Prostate gland (tissue), 2 donors: ENCODE results near the gene PTMA.

Source experiments
- POLR2A ChIP-seq: fragments of 450-650 bp; IDR thresholded peaks from one replicate; pipeline ENCODE4 v1.6.1; 2016; ENCODE audit warnings: antibody characterized with exemption, mild to moderate bottlenecking
- POLR2AphosphoS5 ChIP-seq: sonication (generic); formaldehyde crosslinking; IDR thresholded peaks from one replicate; pipeline ENCODE4 v1.6.1; 2017; ENCODE audit warnings: antibody characterized with exemption
- TF ChIP-seq, protein P1 (sequence below), 4 experiments: fragments of 200-600 bp in 2 of 4; fragments of 450-650 bp in 2 of 4; sonication (generic) in 2 of 4; IDR thresholded peaks; 1 replicate in 3 of 4; 2 replicates in 1 of 4; pipeline ENCODE4 v1.5.1; 2016 to 2019; ENCODE audit warnings: antibody characterized with exemption in 4 of 4, mild to moderate bottlenecking in 2 of 4, moderate library complexity in 2 of 4

DNA sequence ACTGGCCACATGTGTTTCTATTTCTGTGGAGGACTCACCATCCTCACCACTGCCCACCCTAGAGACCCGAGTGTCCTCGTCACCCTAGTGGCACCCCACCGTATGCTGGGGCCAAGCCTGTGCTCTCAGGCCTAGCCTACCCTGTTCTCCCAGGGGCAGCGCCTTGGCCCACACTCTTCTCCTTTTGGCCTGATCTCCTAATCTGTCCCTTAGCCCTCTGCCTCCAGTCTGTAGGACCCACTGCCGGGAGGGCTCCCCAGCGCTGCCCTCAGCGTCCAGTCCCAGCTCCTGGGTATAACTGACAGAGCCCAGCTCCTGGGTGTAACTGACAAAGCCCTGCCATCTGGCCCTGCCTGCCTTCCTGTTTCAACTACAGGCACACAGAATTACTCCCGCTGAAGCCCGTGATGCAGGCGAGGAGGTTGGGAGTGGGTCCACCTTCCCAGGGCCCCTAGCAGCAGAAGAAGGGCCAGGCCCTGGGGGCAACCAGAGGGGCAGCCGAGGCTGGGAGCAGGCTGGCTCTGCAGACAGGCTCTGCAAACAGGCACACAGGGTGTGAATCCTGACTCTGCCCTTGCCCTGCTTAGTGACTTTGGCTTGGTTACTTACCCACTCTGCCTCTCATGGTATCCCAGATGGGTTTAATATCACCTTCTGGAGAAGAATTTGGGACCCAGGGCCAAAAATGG is 25.6 kb upstream of the PTMA start:
- TF ChIP-seq, protein P1, sequence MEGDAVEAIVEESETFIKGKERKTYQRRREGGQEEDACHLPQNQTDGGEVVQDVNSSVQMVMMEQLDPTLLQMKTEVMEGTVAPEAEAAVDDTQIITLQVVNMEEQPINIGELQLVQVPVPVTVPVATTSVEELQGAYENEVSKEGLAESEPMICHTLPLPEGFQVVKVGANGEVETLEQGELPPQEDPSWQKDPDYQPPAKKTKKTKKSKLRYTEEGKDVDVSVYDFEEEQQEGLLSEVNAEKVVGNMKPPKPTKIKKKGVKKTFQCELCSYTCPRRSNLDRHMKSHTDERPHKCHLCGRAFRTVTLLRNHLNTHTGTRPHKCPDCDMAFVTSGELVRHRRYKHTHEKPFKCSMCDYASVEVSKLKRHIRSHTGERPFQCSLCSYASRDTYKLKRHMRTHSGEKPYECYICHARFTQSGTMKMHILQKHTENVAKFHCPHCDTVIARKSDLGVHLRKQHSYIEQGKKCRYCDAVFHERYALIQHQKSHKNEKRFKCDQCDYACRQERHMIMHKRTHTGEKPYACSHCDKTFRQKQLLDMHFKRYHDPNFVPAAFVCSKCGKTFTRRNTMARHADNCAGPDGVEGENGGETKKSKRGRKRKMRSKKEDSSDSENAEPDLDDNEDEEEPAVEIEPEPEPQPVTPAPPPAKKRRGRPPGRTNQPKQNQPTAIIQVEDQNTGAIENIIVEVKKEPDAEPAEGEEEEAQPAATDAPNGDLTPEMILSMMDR (IDR thresholded peaks at IDR 0.05) = no peak
- TF ChIP-seq POLR2A (no peak), POLR2AphosphoS5 (no peak)
